NCI-H1105 (cell line): ENCODE data around the gene TAS2R9.
"Not testable (repeated sequence)": the region's sequence is repeated elsewhere in the genome, so short reads cannot be mapped to it uniquely, and the experiment has no call there.

Experiments used
- DNase-seq: peaks from one replicate; lab custom pipeline; 2025; lab: John Stamatoyannopoulos, UW

The TAS2R9 gene

DNA sequence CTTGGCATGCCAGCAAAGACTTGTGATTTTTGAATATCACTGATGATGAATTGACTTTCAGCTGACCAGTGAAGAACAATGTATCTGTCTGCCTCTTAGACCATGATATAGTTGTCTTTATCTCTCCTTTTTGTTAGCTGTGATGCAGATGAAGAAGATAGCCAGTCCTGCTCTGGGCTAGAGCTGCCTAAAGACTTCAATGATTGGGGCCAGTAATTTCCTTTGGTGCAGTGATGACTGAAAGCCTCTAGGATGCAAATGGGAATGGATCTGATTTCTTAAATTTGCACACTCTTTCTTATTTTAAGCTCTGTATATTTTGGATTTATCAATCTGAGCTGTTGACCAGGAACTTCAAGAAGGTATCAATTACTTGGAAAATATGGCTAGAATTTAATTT, at the start of gene TAS2R9:
Gene TAS2R9, minus strand, starts transcription at position 101 of the 400 bp plus-strand sequence. Its CDS starts 93 bp downstream, at position 8.
- DNase-seq, result no peak

- DNase-seq, result no peak
Measured at GRCh38 chr12:10855807-10856206, 45.8 kb upstream of the TAS2R9 start.

GRCh38 chr12:10853776-10854175, 43.8 kb upstream of the TAS2R9 start:
- DNase-seq, result no peak

- DNase-seq, result no peak
Measured at GRCh38 chr12:10851243-10851858, 41.4 kb upstream of the TAS2R9 start.

DNA sequence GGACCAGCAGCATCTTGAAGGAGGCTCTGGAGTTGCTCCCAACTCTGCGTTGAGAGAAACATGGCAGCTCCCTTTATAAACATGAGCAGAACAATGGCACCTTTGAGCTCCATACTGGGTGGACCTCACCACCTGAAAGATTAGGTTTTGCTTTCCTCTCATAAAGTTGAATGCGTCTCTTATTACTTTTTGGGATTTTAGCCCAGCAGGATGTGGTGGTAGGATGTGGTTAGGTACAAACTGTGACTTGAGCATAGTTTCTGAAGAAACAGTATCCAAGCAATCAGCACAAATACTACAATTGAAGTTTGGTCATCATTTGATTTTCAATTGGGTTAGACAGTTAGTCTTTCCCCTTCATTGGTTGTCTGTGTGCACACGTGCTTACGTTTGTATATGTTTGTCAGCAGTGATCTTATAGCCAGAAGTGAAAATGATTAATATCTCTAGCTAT, 39.5 kb upstream of the TAS2R9 start, which contains the start of gene PRR4:
Gene PRR4, minus strand, starts transcription at position 51 of the 454 bp plus-strand sequence. Its CDS starts 38 bp downstream, at position 13.
- DNase-seq, result no peak

GRCh38 chr12:10847744-10848143, 37.8 kb upstream of the TAS2R9 start:
- DNase-seq, result no peak

DNA sequence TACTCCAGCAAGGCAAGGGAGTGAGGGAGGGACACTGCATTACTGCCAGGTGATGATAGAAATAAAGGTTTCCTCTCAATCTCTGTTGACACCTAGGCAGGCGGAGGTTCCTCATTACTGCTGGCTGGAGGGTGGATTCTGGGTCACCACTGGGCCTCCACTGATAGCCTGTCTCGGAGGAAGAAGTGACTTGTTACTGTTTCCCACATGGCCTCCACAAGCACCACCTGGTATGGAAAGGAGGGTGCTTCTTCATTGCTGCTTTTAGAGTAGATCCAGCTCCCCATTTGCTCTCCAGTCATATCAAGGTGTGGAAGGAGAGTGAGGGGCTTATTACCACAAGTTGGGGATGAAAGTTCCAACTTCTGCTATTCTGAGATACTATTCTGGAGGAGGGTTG, 32.9 kb upstream of the TAS2R9 start:
- DNase-seq, result no peak

- no peak for DNase-seq
Measured at GRCh38 chr12:10838461-10838860, 28.5 kb upstream of the TAS2R9 start.

- no peak for DNase-seq
Measured at GRCh38 chr12:10829994-10830393, 20.0 kb upstream of the TAS2R9 start.

DNA sequence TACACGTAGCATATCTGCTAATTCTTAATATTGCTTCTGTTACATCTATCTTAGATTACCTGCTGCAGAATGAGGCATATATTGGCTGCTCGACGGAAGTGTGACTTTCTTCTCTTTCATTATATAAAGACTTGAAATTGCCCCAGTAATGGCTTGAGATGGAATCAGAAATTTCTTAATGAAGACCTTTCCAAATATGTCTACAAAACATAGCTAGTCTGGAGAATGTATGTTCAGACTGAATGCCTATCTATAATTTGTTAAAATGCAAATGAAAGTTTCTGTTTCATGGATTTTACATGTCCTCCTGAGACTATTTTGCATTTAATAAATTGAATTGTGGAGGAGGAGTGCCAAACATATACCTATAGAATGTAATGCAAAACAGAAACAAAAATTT, 16.3 kb upstream of the TAS2R9 start, which contains the start of gene TAS2R10:
Gene TAS2R10, minus strand, starts transcription at position 101 of the 400 bp plus-strand sequence. Its CDS starts 89 bp downstream, at position 12.
- DNase-seq, result no peak

- no peak for DNase-seq
Measured at GRCh38 chr12:10824957-10825356, 15.0 kb upstream of the TAS2R9 start.

DNA sequence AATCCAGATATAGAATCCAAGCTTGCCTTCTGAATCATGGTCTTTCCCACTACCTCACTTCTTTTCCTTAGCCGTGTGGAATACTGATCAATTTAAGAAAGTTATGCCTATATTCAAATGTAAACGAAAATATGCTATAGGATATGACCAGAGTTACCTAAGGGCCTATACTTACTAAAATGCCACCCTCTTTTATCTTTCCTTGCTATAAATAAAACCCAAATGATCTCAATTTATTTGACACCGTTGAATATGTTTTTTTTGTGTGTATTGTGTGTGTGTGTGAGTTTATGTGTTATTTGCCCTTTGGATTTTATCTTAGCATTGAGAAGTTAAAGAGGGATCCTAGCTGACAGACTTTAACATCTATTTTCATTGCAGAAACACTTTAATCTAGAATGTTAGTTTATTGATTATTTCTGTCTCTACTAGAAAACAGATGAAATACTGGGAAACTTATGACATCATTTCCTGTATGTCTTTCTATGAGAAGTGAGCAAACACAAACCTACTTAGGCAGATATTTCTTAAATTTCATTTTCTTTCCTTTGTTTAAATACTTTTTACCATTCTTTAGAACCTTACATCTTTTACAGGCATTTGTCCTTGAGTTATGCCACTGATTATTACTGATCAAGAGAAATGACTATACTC, 2.0 kb upstream of the TAS2R9 start:
- DNase-seq, result no peak

DNA sequence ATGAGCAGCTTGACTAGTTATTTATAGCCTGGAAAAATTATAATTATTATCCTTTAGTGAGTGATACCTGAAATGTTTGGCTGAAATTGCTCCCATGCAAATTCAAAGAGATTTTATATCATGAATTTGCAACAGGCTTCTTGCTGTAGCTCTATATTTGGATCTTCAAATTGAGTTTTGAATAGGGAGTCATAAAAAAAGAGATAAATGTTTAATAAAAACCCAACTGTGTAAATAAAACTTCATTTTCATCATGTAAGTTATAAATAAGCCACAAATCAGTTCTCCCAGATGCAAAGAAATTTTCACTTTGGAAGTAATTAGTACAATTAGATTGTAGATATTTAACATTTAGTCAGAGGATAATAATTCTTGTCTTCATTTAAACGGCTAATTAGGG, 2.8 kb downstream of the TAS2R9 start, which contains the start of gene TAS2R8:
Gene TAS2R8, minus strand, starts transcription at position 101 of the 400 bp plus-strand sequence. CDS start 306 bp downstream, outside the sequence.
- no peak for DNase-seq

DNA sequence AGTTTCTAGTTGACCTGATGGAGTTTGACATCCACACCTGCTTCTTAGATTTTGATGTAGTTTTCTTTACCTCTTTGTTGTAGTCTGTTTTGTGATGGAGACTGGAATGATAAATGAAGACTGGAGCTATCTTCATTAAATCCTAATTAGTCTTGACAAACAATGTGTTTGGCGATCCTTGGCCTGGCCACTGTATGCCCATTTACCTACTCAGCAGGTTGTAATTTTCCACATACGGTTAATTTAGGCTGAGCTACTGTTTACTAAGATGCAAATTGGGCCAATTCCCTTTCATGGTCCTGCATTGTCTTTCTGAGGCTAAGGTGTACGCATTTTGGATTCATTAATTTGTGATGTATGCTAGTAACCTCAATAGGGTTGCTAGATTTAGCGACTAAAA, 7.4 kb downstream of the TAS2R9 start, which contains the start of gene TAS2R7:
Gene TAS2R7, minus strand, starts transcription at position 41 of the 400 bp plus-strand sequence. CDS start 57 bp downstream, outside the sequence.
- DNase-seq, result no peak

DNA sequence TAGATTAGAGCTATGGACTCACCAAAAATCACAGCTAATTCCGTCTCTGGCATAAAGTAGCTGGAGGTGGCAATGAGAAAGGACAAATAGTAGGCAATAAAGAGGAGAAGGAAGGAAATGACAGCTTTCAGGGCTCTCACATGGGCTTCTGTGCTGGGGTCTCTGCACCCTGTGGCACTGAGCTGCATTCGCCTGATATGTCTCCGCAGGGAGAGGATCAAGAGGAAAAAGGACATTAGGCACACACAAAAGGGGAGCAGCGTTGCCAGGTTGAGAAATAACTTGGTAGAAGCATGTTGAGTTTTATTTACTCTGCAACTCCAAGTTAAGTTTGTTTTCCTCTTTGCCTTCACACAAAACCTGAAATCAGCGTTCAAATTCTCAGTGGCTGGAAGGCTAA, 8.2 kb downstream of the TAS2R9 start:
- no peak for DNase-seq

- no peak for DNase-seq
Measured at GRCh38 chr12:10794222-10794621, 15.7 kb downstream of the TAS2R9 start.

DNA sequence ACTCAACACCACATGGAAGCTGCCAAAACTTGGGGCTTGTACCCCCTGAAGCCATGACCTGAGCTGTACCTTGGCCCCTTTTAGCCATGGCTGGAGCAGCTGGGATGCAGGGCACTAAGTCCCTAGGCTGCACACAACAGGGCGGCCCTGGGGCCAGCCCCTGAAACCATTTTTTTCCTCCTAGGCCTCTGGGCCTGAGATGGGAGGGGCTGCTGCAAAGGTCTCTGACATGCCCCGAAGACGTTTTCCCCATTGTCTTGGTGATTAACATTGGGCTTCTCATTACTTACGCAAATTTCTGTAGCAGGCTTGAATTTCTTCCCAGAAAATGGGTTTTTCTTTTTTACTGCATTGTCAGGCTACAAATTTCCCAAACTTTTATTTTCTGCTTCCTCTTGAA, 18.2 kb downstream of the TAS2R9 start:
- not testable (repeated sequence) for DNase-seq

GRCh38 chr12:10783252-10783651, 26.7 kb downstream of the TAS2R9 start:
- DNase-seq, result no peak

DNA sequence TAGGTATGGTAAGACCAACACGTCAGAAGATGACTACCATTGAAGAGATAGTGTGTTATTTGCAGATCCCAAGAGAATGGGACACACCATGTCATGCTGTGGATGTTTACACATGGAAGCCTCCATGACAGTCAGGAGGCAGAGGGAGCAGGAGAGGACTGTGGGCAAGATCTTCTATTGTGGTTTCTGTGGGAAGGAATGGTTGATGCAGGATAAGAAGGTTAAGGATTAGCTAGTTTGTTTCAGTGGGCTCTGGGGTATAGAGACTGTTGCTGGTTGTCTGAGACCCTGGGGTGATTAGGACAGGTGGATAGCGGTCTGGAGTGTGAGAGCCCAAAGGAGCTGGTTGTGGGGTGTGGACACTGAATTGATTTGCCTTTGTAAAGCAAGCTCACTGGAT, 30.9 kb downstream of the TAS2R9 start:
- DNase-seq, result no peak

- DNase-seq, result peak; percentile 19
Measured at GRCh38 chr12:10771132-10771733, 38.7 kb downstream of the TAS2R9 start.

- DNase-seq, result no peak
Measured at GRCh38 chr12:10759657-10760056, 50.3 kb downstream of the TAS2R9 start.
